ENCODE results near the gene PLGRKT.
"Not testable (repeated sequence)": the region's sequence is repeated elsewhere in the genome, so short reads cannot be mapped to it uniquely, and the experiment has no call there.

Gene PLGRKT

GRCh38 chr9:5326187-5326586 lies 111.5 kb downstream of the PLGRKT start:
- no peak for TF ChIP-seq CTCF (IDR thresholded peaks at IDR 0.05; ENCODE audit: control extremely low read depth, extremely low read depth, low read depth, missing control alignments)

DNA sequence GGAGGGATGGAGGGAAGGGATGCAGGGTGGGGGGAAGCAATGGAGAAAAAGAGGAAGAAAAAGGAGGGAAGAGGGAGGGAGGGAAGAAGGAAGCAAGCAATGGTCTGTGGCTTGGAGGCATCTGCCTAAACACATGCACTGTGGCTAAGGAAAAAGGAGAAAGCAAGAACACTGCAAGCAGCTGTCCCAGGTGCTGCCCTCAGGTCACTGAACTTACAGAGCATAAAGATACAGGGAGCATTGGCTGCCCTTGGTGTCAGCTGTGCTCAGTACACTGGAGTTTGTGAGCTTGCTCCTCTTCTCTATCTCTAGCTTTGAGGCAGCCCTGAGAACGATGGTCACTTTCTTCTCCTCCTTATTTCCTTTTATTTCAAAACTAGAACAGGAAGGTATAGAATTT lies 116.1 kb downstream of the PLGRKT start:
- DNase-seq (ENCODE audit: extremely low spot score); POLR2A ChIA-PET: not testable (repeated sequence)
- CTCF ChIA-PET, result interaction anchor here (1.0 to 1.4 kb wide), 3 partner anchors 15 to 279 kb away, joined by 3 read pairs; no protein-coding TSS in a partner anchor

More at GRCh38 chr9:5326187-5326586, 111.5 kb downstream of the PLGRKT start:
- ChIA-PET POLR2A (no interaction called here), CTCF (interaction anchor here (1.2 kb wide), 1 partner anchor 23 kb away, joined by 3 read pairs; no protein-coding TSS in a partner anchor)
- no peak for DNase-seq (ENCODE audit: extremely low spot score)

GRCh38 chr9:5321058-5321457 lies 116.7 kb downstream of the PLGRKT start:
- ChIA-PET POLR2A (no interaction called here), CTCF (interaction anchor here (1.0 to 1.1 kb wide), 2 partner anchors 15 to 279 kb away, joined by 3 read pairs; no protein-coding TSS in a partner anchor)
- TF ChIP-seq CTCF (IDR thresholded peaks at IDR 0.05; ENCODE audit: control extremely low read depth, extremely low read depth, low read depth, missing control alignments), result no peak
- DNase-seq (ENCODE audit: extremely low spot score), result no peak

GRCh38 chr9:5316406-5316805 lies 121.3 kb downstream of the PLGRKT start:
- DNase-seq (ENCODE audit: extremely low spot score); POLR2A ChIA-PET; CTCF ChIA-PET: not testable (repeated sequence)

GRCh38 chr9:5315187-5315923 lies 122.4 kb downstream of the PLGRKT start:
- ChIA-PET CTCF (interaction anchor here (0.8 to 1.0 kb wide), 2 partner anchors 15 to 20 kb away, joined by 3 read pairs; no protein-coding TSS in a partner anchor), POLR2A (no interaction called here)
- no peak for DNase-seq (ENCODE audit: extremely low spot score)
- TF ChIP-seq CTCF (IDR thresholded peaks at IDR 0.05; ENCODE audit: control extremely low read depth, extremely low read depth, low read depth, missing control alignments), result no peak

DNA sequence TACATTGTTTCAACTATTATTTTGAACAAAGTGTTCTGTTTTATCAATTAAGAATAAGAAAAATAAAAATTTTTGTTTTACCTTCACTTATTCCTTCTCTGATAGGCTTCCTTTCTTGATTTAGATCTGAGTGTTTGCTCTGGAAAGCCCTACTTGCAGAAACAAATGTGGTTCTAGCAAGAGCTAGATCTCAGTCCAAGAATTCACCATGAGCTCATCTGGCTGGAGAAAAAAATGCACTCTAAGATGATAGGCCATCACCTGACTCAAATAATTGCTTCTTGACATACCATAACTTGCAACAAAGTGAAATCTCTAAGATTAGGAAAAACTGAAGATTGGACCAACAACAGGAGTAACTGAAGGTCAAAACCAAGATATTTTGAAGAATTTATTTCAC lies 126.9 kb downstream of the PLGRKT start:
- no peak for DNase-seq (ENCODE audit: extremely low spot score)
- ChIA-PET POLR2A (no interaction called here), CTCF (interaction anchor here (1.3 kb wide), 1 partner anchor 49 kb away, joined by 3 read pairs; no protein-coding TSS in a partner anchor)
- no peak for TF ChIP-seq CTCF (IDR thresholded peaks at IDR 0.05; ENCODE audit: control extremely low read depth, extremely low read depth, low read depth, missing control alignments)

All from GM10248 (cell line).